SHP77 treated with DMSO at 0.1 percent for 48 hours (cell line): ENCODE measurements around the gene EIF3K.
A peak's percentile ranks its signal among the peaks of the same experiment; 100 is the strongest.

Experiments used
- DNase-seq: peaks from one replicate; lab custom pipeline; 2025; lab: John Stamatoyannopoulos, UW

EIF3K gene

DNA sequence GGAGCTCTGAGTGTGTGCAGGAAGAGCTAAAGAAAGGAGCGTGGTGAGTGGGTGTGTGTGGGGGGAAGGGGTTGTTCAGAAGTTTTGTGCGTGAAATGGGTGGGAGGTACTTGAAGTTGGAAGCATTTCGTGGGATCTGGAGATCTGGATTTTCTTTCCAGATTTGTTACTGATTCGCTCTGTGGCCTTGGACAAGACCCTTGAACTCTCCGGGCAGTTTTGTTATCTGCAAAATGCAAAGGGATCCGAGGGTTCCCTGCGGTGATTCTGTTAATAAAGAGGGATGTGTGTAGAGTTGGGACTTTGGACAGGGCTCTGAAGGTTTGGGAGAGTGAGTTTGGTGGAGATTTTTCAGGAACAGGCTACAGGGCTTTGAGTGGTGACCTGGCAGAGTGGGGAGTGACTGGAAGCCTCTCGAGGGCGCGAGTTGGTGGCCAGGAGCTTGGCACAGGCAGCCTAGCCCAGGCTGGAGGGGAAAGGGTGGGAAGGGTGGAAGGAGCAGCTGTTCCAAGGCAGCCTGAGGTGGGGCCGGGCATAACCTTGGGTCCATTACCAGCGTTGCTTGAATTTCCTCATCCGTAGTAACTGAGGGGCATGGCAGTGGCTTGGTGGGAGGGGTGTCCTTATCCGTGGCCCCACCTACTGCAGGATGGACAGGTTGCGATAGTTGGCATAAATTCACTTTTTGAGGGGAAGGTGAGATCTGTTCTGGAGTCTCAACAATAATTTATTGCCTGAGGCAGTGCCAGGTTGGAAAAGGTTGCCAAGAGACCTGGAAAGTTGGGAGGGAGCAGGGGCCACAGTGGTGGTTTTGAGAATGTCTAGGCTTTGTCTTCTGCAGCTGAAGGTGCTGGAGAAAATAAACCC is 30.6 kb downstream of the EIF3K start:
- no peak for DNase-seq

- no peak for DNase-seq
These were observed 31.3 kb downstream of the EIF3K start for GRCh38 chr19:38650172-38650775.

DNA sequence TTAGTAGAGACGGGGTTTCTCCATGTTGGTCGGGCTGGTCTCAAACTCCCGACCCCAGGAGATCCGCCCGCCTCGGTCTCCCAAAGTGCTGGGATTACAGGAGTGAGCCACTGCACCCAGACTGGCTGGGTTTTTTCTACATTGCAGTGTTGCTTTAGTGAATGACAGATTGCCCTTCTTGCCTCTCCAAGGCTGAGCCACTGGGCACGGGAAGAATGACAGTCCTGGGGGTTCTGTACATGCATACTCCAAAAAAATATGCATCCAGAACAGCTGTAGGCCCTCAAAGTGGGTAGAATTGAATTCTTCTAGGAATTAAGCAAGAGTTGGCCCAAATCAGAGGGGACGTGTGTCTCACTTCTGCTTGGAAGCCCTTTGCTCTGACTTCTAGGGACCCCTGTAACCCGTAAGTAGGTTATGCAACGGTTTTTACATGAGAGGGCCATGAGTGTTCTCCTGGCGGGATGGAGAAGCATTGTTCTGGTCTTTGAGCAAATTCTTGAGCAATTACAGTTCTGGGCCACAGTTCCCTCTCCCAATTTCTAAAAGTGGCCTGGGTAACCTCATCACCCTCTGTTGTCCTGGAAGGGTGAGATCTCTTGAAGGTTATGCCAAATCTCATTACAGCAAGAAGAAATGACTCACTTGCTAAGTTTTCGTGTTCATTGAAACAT is 32.1 kb downstream of the EIF3K start:
- no peak for DNase-seq

GRCh38 chr19:38653028-38653571 is 34.1 kb downstream of the EIF3K start:
- peak; percentile 31 for DNase-seq

GRCh38 chr19:38654628-38655055 is 35.7 kb downstream of the EIF3K start:
- no peak for DNase-seq

- no peak for DNase-seq
These were observed 36.3 kb downstream of the EIF3K start for GRCh38 chr19:38655148-38655824.

- no peak for DNase-seq
These were observed 37.4 kb downstream of the EIF3K start for GRCh38 chr19:38656171-38656981.

GRCh38 chr19:38657633-38658222 is 38.7 kb downstream of the EIF3K start:
- DNase-seq: no peak

DNA sequence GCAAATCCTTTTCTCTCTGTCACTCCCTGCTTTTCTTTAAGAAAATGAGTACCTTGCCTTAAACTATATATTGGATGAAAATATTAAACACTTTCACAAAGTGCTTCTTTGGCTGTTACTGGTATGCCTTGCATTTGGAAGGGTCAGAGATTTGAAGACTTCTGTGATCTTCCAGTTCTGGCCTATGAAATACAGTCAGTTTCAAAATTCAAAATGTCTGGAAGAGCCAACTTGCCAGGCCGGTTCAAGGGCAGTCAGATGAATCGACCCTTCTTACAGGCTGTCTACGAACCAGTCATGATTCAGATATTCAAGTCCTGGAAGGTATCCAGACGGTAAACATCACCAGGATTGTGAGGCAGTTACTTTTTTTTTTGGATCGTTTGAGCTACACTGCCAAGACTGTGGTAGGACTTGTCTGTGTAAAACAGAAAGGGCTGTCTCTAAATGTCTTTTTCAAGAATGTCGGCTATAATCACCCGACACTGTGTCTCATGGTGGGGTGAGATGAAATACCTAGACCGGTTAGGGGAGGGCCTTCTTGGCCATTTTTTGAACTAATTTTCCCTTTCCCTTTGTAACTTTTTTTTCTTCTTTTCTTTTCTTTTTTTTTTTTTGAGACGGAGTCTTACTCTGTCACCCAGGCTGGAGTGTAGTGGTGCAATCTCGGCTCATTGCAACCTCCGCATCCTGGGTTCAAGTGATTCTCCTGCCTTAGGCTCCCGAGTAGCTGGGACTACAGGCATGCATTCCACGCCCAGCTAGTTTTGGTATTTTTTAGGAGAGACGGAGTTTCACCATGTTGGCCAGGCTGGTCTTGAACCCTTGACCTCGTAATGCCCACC is 39.7 kb downstream of the EIF3K start:
- peak; percentile 75 for DNase-seq

- no peak for DNase-seq
These were observed 41.7 kb downstream of the EIF3K start for GRCh38 chr19:38660724-38661123.

DNA sequence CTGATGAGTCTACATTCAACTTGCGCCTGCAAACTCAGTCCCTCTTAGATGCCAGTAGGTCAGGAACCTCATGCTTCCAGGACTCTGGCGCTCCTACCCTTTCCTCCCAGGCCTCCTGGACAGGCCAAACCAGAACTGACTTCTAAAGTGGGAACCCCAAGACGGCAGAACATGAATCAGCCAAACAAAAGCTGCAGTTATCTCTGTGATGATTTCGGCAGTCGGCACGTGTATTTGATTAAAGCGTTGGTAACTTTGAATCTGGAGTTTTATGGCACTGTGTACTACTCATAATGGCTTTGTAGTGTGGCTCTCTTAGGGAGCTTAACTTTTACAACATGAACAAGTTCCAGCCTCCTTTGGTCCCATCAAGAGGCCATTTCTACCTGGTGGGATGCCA is 42.1 kb downstream of the EIF3K start:
- DNase-seq: no peak

- no peak for DNase-seq
These were observed 43.0 kb downstream of the EIF3K start for GRCh38 chr19:38661996-38662395.

- DNase-seq: no peak
These were observed 43.7 kb downstream of the EIF3K start for GRCh38 chr19:38662537-38663155.

DNA sequence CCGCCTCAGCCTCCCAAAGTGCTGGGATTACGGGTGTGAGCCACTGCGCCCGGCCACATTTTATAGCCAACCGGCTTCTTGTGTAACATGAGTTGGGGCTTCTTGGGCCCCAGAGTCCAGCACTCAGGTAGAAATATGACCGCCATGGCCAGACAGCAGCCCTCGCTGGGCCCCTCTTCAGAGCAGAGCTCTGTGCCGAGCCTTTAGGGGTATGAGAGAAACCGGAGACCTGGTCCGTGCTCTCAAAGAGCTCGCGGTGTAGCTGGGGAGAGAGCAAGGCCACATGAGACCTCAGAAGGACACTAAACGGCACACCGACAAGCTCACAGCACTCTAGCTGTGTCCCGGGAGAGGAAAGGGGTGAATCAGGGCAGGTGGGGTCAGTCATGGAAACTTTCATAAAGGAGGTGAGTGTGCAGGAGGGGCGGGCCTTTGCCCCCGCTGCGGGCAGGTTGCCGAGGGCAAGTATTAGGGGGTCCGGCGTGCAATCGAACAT is 44.2 kb downstream of the EIF3K start:
- DNase-seq: no peak

- no peak for DNase-seq
These were observed 45.0 kb downstream of the EIF3K start for GRCh38 chr19:38663957-38664502.

DNA sequence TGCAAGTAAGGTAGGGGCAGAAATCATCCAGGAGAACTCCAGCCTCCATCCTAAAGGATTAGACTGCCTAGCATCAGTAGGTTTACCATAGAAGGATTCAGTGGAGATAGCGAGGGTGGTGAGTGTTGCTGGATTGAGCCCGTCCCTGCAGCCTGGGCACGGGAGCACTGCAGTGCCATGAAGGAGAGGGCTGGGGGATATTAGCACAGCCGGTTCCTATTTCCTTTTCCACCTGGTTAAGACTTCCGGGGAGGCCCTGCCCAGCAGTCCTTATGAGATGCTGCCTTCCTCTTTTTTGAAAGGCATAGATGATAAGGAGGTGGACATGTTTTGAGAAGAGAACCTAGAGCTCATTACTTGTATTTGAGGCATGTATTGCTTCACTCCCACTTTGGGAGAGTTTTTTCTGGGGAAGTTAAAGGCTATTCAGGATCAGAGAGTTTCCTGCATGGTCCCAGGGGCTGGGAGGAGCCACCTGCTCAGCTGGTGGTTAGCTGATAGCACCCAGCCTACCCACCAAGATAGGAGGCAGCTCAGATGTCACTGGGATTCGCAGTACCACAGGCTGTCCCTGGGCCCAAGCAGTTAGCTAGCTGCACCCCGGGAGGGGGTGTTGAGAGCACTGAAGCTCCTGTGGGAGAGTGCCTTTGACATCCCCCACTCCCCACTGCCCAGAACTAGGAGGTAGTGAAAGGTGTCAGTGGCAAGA is 45.7 kb downstream of the EIF3K start:
- no peak for DNase-seq

GRCh38 chr19:38665219-38665931 is 46.4 kb downstream of the EIF3K start:
- DNase-seq: no peak
